Endometrial microvascular endothelial cells (primary cell): ENCODE data around the gene RNF207. TPM values are rescaled to one million over a fixed set of nuclear protein-coding genes. Genes with fewer than 3 reads are reported as not detected.

ENCODE experiments used
- in situ Hi-C: cut with HindIII; loops from 2 replicates; pipeline ENCODE4 v1.10.0; 2017; ENCODE audit warnings: low sequenced_read_pairs, low pct_unique_long_range_greater_than_20kb; ENCODE audit errors: inconsistent ontology term
- total RNA-seq: library from RNA; depleted of rRNA; stranded (reverse); fragments of >200 nt; gene quantifications from one replicate; pipeline ENCODE4 v1.2.3, GENCODE V29; 2015; ENCODE audit errors: inconsistent ontology term

Gene RNF207
- total RNA-seq, 1 donor from 2014 or later = 13.6 TPM

DNA sequence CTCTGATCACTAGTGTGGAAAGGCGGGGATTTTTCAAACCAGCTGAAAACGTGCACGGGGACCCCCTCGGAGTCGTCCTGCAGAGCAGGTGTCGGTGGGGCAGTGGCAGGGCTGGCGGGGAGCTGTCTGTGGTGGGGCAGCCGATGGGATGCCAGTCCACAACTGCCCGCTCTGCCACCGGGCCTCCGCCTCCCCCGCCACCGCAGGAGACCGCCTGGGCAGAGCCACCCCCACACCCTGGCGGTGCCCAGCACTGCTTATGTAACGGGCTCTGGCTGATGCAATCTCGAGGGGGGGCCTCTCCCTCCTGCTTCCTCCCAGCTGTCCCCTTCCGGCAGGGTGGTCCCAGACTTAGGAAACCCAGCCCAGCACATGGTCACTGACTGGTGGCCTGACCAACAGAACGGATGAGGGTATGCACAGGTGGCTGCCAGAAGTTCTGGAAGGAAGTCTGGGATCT is 35.1 kb upstream of the RNF207 start:
- in situ Hi-C loops = no loop called here

DNA sequence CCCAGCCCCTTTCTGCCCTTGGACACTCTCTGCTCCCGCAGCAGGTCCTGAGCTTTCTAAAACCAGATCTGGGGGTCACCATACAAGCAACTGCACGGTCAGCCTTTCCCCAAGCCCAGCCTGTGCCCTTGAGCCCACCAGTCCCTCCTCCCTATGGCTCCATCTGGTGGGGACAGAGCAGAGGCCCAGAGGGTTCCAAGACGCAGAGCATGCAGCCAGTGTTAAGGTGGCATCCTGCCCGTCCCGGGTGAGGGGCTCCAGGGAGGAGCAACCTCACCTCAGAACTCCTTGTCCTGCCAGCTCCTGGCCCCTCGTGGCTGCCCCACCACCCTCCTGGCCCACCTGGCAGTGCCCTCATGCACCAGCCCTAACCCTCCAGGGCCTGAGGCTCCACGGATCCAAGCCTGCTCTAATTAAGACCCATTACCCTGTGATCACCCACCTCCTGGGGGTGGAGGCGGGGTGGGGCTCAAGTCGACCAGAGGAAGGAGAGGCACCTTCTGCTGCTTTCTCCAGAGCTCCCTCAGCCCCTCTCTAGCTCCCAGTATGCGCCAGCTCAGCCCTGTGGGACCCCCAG is 34.3 kb upstream of the RNF207 start:
- in situ Hi-C loops = no loop called here

DNA sequence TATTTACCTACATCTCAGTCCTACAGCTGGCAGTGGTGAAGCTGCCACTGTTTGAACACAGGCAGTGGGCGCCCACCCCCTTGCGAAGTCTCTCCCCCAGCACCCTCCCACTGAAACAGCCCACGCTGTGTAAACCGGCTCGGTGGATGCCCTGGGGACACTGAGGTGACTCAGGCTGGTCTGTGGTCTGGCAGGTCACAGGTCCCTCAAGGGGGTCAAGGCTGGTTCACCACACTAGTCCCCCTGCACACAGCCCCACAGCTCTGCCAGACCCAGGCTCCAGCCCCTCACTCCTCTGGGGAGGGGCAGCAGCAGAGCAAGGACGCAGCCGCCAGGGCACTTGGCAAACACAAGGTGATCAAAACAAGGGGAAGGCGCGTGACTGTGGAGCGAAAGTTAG is 33.4 kb upstream of the RNF207 start:
- in situ Hi-C loops = no loop called here

DNA sequence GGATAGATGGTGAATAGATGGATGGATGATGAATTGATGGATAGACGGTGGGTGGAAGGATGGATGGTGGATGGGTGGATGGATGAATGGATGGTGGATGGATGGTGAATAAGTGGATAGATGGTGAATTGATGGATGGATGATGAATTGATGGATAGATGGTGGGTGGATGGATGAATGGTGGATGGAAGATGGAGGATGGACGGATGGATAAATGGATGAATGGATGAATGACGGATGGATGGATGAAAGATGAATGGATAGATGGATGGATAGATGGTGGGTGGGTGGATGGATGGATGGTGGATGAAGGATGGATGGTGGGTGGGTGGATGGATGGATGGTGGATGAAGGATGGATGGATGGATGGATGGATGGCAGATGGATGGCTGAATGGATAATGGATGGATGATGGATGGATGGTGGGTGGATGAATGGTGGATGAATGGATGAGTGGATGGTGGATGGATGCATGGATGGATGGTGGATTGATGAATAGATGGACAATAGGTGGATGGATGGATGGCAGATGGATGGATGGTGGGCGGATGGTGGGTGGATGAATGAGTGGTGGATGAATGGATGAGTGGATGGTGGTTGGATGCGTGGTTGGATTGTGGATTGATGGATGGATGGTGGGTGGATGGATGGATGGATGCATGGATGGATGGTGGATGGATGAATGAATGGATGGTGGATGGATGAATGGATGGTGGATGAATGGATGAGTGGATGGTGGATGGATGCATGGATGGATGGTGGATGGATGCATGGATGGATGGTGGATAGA is 31.1 kb upstream of the RNF207 start:
- in situ Hi-C loops = no loop called here

DNA sequence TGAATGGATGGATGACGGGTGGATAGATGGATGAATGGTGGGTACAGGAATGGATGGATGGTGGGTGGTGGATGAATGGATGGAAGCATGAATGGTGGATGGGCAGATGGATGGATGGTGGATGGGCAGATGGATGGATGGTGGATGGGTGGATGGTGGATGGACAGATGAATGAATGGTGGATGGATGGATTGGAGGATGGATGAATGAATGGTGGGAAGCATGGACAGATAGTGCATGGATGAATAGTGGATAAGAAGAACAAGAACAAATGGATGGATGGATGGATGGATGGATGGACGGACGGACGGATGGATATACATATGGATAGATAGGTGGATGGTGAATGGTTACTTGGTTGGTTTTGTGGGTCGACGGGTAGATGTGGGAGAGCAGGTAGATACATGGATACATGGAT is 30.5 kb upstream of the RNF207 start:
- in situ Hi-C loops = no loop called here

DNA sequence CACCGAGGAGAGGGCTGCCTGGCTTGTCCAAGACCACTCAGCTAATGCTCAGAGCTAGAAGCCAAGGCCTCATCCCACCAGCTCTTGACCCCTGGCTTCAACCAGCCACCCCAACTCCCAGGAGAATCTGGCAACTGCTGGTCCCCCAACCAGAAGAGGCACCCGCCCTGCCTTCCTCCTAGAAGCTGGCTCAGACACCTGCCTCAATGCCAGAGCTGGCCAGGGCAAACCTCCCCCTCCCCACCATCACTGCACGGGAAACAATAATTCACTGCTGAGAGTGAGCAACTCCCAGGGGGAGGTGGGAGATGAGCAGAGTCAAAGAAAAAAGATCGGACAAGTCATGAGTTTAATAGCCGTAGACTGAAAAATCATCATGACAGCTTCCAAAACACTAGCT is 29.1 kb upstream of the RNF207 start:
- in situ Hi-C loops = no loop called here

DNA sequence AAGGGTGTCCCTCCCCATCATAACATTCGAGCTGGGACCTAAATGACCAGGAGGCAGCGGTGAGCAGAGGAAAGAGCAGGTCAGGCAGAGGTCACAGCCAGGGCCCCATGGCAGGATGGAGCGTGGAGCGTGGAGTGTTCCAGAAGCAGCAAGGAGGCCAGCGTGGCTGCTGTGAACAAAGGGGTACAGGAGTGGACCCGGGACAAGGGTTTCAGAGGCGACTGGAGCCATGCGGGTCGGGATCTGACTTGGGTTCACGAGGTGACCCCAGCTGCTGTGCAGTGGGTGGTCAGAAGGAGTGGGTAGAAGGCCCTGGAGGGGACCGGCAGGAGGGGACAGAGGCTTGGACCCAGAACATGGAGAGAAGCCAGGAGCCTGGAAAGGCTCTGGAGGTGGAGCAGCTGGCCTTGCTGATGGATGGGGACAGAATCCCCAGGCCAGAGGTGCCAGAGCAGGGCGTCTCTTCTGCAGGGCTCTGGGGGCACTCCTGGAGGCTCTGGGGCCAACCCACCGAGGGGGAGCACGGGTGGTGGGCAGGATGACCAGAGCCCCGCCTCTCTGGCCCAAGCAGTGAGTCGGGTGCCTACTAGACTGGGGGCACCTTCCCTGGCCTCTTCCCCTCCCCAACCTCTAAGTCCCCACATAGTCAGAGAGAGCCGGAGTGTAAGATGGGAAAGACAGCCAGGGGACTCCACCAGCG is 28.1 kb upstream of the RNF207 start:
- in situ Hi-C loops = no loop called here

DNA sequence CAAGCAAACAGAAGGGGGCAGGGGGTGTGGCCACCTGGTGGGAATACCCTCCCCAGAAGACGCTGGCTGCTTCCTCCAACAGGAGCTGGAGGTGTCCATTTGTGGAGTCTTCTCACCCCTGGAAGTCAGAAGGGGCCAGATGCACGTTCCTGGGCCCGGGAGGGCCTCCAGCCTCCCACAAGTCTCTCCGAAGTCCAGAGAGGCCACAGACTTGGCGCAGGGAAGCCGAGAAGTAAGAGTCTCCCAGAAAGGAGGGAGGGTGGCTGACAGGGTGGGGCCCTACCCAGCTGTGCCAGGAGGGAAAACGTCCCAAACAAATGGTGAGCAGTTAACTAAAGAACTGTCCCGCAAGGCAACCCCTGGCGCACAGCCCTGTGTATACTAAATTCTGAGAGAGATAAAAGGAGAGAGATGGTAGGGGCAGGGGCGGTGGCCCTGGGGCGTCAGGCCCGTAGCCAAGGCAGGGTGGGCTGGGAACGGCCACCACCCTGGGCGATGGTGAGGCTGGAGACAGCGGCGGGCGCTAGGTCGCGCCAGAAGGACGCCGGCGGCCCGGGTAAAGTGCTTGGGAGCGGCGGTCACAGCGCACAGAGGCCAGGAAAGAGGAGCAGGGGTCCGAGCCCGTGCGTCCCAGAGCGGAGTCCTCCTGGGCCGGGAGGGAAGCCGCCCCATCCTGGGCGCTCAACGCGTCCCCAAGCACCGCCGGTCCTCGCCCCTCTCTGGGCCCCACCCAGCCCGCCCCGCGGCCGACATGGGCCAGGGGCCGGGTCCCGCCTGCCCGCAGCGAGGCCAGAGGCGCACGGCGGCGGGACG is 27.0 kb upstream of the RNF207 start:
- in situ Hi-C loops = no loop called here

DNA sequence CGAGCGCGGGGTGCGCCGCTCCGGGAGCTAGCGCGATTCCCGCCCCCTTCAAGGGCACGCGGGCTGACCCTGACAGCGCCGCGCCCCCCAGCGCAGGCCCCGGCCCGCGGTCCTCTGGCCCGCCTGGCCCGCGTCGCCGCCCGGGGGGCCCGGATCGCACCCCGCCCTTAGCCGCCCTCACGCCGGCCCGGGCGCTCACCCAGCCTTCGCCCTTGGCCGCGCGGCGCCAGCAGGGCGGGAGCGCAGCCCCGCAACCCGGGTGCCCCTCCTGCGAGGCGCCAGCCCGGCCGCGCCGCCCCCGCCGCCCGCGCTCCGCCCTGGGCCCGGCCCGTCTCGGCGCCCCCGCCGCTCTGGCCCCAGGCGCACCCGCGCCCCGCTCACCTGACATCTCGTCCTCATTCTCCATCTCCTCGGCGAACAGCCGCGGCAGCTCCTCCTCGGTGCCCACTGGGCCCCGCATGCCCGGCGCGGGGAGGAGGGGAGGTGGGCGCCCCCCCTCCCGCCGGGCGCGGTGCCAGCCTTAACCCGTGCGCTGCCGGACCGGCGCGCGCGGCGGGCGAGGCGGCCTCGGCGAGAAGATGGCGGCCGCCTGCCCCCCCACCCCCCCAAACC is 26.2 kb upstream of the RNF207 start:
- in situ Hi-C loops = no loop called here

DNA sequence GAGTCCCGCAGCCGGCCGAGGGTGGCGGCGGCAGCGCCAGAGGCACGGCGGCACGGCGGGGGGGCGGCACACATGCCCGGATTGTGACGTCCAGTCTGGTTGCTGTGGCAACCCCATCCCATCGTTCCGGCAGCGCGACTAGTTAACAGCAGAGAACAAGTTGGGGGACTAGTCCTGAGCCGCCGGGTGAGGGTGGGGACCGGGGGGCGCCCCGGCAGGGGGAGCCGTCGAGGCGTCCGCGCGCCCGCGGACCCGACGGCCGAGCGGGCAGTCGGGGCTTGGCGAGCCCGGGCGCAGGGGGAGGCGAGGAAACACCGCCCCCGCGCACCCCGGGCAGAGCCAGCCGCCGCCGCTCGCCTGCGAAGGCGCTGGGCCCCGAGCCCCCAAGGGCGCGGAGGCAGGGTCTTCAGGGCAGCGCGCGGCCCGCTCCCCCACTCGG is 25.6 kb upstream of the RNF207 start, which contains the start of gene CHD5:
Gene CHD5 (minus strand): TSS at position 54 of the 439 bp plus-strand sequence. CDS start 298 bp downstream, outside the sequence.
- in situ Hi-C loops = no loop called here

DNA sequence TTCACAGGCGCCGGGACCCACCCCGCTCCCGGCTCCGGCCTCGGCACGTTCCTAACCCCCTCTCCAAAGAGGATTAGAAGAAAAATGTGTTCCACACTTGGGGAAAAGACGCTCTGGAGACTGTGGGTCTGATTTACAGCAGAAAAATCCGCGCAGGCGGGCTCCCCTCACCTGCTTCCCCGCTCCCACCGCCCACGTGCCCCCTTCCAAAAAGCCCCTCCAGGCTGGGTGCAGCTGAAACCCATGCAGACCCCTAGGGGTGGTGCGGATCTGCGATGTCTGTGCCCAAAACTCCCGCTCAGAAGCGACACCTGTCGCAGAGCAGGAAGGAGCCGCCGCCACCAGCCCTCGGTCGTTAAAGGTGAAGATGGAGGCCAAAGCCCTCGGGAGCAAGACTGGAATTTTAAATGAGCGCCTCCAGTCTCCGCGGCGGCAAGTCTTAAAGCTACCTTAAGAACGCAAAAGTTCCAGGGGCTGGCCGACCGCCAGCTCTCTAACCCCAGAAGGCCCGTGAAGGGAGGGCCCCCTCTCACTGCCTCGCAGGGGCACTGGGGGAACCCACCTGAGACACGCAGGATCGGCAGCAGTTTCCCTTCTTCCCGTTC is 25.1 kb upstream of the RNF207 start:
- in situ Hi-C loops = no loop called here

DNA sequence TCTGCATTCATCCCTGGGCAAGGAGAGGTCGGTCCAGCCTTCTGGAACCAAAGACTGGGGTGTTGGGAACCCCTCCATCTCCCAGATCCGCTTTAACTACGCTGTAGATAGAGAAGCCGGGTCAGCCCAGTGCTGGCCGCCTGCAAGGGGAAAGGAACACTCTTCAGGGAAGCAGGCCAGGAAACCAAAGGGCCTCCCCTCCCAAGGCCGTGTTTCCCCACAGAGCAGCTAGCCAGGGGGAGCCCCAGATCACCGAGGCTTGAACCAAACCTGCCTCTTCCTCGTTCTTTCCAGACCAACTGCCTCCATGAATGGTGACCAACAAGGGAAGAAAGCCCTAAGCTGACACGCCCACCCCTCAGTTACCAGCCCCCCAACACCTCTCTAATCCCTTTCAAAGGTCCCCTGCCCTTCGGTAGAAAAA is 24.6 kb upstream of the RNF207 start:
- in situ Hi-C loops = no loop called here

DNA sequence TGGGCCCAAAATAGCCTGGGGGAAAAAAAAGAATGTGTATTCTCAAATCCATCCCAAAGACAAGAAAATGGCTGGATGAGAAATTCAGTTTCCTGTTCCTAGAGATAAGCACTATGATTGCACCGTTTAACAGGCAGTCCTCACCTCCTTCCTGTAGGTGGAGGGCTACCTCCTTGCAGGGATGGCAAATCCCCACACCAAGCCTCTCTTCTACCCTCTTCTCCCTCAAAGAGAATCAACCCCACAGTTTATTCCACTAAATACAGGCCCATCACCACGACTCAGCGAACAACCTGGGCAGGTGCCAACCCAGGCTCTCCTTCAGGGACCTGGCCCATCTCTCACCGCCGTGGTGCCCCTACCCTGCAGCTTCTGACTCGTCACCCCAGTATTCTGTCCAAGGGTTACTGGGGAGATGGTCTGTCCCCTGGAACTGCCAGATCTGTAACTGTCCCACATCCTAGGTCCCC is 22.4 kb upstream of the RNF207 start:
- in situ Hi-C loops = no loop called here

DNA sequence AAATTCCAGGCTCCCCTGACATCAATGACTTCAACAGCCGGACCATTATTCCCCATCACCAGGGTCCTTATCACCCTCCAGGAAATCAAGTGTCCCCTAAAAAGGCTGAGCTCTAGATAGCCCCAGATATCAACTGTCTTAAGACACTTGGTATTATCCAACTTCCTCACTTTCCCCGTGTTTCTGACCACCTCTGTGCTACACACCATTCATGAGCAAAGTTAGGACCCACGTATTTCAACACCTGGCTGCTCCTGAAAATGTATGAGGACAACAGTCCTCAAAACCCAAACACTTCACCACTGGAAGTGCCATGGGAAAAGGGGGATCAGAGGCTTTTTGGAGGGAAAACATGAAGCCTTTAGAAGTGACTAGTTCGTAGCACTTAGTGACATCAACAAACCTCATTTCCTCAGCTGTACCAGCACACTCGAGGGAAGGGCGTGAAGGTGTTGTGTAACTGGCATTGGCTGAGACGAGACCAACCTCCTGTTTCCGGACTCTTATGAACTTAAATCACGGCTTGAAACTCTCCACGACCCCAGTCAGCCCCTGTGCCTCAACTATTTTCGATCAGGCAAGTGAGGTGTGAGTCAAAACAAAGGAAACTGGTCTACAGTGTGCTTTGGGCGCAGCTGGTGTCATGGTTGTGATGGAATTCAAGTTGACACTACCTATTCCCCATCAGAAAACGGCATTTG is 21.7 kb upstream of the RNF207 start:
- in situ Hi-C loops = no loop called here

DNA sequence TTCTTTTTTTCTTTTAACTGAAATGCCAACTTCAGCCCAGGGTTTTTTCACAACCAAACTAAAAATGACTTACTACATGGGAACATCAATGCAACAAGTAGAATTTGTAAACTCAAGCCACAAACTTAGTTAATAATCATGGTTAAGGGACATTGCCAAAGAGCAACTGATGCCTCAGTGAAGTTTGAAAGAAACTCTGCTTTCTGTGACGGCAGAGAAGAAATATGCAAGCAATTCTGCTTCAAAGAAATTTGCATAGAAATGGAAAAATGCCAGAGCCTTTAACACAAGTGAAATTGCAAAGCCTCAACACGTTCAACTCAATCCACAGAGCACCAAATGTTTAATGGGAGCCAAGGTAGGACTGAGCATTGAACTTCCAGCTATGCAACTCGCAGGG is 20.8 kb upstream of the RNF207 start:
- in situ Hi-C loops = no loop called here

DNA sequence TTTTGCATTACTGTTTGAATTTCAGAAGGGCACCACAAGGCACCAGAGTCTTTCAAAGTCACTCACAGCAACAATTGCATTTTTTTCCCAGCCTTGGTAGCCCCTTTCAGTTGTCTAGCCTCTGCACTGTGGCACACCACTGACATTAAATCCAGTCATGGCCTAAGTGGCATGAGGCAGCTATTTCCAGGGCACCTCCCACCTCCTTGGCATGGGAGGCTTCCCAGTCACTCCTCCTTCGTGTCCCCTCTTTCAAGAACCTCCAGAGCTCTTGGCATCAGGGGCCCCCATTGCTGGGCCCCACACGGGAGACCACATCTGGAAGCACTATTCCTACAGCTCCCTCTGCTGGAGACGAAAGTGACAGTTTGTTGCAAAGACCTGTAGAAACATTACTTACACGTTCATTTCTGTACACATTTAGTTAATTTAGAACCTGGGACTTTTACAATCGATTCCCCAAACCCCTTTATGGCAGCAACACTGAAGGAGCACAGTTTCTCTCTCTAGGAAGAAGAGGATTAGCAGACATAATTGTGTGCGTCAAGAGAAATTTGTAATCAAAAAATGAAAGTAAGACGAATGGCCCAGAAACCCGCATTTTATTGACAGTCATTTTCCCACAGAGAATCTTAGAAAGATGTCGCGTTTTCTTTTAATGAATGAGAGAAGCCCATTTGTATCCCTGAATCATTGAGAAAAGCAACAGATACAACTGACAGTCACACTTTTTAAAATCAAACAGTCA is 20.1 kb upstream of the RNF207 start:
- in situ Hi-C loops = no loop called here

DNA sequence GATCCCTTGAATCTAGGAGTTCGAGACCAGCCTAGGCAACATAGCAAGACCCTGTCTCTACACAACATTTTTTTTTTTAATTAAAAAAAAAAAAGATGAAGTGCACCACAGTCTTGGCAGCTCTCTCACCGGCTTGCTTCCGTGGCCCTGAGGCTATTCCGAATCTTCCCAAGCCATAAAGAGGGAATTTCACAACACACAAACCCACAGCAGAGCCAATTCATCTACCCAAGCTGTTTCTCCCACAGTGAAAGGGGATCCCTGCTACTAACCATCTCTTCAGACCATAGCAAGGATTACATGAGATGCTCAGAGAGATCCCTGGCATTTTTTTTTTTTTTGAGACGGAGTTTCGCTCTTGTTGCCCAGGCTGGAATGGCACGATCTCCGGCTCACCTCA is 17.5 kb upstream of the RNF207 start:
- in situ Hi-C loops = no loop called here
